Endothelial cell of hepatic sinusoid (primary cell): ENCODE results near the gene MFSD1.

Experiments
- in situ Hi-C: cut with HindIII; loops from 2 replicates; pipeline ENCODE4 v1.10.0; 2017; ENCODE audit warnings: low sequenced_read_pairs

The MFSD1 gene

DNA sequence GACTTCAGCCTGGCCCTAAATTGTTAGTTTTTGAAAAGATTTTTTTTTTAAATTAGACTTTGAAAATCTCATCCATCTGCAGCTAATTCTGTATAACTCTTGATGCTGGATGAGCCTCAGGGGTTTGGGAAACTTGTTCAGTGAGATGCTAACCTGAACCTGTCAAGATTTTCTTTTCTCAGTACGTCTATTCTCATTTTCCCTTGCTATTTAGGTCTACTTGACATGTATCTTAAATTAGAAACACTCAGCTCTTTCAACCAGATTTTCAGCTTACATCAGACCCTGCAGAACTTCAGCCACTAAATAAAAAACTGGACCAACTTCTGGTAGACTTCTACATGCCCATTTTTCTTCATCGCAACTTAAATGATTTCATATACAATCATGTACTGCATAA is 61.4 kb downstream of the MFSD1 start:
- in situ Hi-C loops: loop anchor here (10.0 kb wide), 1 partner anchor 62 kb away; no protein-coding TSS in a partner anchor

DNA sequence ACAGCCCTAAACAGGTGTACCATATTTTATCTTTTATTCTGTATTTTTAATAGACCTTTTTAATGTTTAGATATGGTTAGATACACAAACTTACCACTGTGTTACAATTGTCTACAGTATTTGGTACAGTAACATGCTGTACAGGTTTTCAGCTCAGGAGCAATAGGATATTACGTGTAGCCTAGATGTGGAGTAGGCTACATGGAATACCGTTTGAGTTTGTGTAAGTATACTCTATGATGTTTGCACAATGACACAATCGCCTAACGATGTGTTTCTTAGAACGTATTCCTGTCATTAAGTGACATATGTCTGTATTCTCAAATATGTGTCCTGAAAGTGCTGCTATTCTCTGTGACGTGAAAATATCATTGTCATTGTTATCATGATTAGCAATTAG is 62.6 kb downstream of the MFSD1 start:
- in situ Hi-C loops: loop anchor here (10.0 kb wide), 1 partner anchor 60 kb away; no protein-coding TSS in a partner anchor

DNA sequence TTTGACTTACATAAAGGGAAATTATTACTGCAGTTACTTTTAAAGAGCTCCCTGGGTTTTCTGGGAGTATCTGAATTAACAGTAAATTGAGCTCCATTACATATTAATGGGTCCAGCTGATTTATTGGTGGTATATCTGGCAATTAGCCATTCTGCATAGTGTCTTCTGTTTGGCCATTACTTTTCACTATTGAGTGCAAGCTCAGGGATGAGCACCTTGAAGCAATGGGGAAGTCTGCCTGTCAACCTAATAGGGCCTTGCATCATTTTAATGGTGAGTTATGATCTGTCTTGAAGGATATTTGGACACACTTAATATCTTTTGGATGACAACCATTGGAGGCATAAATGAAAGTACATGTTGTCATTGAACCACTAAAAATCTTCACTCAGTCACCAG is 73.8 kb downstream of the MFSD1 start:
- in situ Hi-C loops: no loop called here
